Stimulated activated CD8-positive, alpha-beta memory T cell treated with anti-CD3 and anti-CD28 coated beads, Interleukin-7, amount 100 ng/mL, for 4 hours (primary cell): Measurements from ENCODE around the gene GYS1.

Experiments used
- DNase-seq, 2 donors: peaks; one replicate each; pipeline ENCODE4 v3.0.0-alpha.2; 2020; ENCODE audit warnings: low read depth in 2 of 2

GYS1 gene

GRCh38 chr19:48963371-48964204 is 29.5 kb downstream of the GYS1 start:
- DNase-seq = peak; percentile 24 to 62

- DNase-seq = no peak
These were observed 30.3 kb downstream of the GYS1 start for GRCh38 chr19:48962849-48963165.

GRCh38 chr19:48962029-48962848 is 30.9 kb downstream of the GYS1 start:
- peak in 1 of 2 donors; percentile 33 for DNase-seq

GRCh38 chr19:48961673-48962028 is 31.5 kb downstream of the GYS1 start:
- DNase-seq = no peak

- no peak for DNase-seq
These were observed 32.0 kb downstream of the GYS1 start for GRCh38 chr19:48961051-48961649.

- DNase-seq = no peak
These were observed 33.5 kb downstream of the GYS1 start for GRCh38 chr19:48959341-48960239.

GRCh38 chr19:48958006-48958405 is 35.1 kb downstream of the GYS1 start:
- DNase-seq = no peak

- DNase-seq = no peak
These were observed 37.7 kb downstream of the GYS1 start for GRCh38 chr19:48955308-48955958.

GRCh38 chr19:48954595-48955307 is 38.4 kb downstream of the GYS1 start, which contains the start of gene BAX:
BAX (plus strand) TSS chr19:48954875; CDS start chr19:48954929, 54 bp downstream.
- DNase-seq = peak; percentile 73 to 85

- DNase-seq = no peak
These were observed 39.0 kb downstream of the GYS1 start for GRCh38 chr19:48953990-48954594.

GRCh38 chr19:48953141-48953540 is 40.0 kb downstream of the GYS1 start:
- no peak for DNase-seq

- no peak for DNase-seq
These were observed 42.1 kb downstream of the GYS1 start for GRCh38 chr19:48950830-48951519.

- DNase-seq = no peak
These were observed 43.0 kb downstream of the GYS1 start for GRCh38 chr19:48950159-48950558.

GRCh38 chr19:48947258-48947542 is 45.9 kb downstream of the GYS1 start:
- no peak for DNase-seq

GRCh38 chr19:48946463-48947257 is 46.4 kb downstream of the GYS1 start:
- DNase-seq = no peak

- DNase-seq = no peak
These were observed 47.3 kb downstream of the GYS1 start for GRCh38 chr19:48945817-48946216.

- DNase-seq = no peak
These were observed 47.7 kb downstream of the GYS1 start for GRCh38 chr19:48945415-48945814.

GRCh38 chr19:48943081-48943480 is 50.0 kb downstream of the GYS1 start:
- DNase-seq = no peak

- no peak for DNase-seq
These were observed 52.2 kb downstream of the GYS1 start for GRCh38 chr19:48940902-48941301.
